ENCODE data around the gene ICA1L. TPM values are rescaled to one million over a fixed set of nuclear protein-coding genes. Genes with fewer than 3 reads are reported as not detected.

Gene ICA1L
- total and polyA plus RNA-seq, 7 donors: 0.65 to 5.5 (median 5.0) TPM

DNA sequence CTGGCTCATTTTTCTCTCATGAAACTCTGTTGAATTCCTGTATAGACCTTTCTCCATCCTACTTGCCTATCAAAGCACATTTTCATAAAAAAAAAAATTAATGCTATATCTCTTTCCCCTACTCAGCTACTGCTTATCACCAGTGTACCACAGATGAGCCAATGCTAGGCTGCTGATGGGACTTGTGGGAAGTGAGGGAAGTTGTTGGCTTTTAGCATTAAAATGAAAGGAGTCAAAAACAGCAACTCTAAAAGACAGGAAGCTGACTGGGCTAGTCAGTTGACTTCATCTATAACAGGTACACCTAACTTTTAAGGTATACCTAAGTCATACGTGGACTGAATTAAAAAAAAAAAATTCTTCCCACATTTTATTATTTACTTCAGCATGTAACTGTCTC lies 134.7 kb downstream of the ICA1L start:
- Histone ChIP-seq H3K27ac (no peak overlapping the region), H3K4me1 (no peaks in the 10 kb centered on the region), H3K27me3 (ENCODE audit: insufficient read depth in 3 of 3, low read length in 2 of 3) (no peaks in the 10 kb centered on the region), H3K36me3 (ENCODE audit: insufficient read depth in 1 of 2, low read depth in 1 of 2) (no peaks in the 10 kb centered on the region), H3K9me3 (peaks cover 9% of the 10 kb centered on the region), H3K4me3 (no peak overlapping the region)
- TF ChIP-seq, protein P1, sequence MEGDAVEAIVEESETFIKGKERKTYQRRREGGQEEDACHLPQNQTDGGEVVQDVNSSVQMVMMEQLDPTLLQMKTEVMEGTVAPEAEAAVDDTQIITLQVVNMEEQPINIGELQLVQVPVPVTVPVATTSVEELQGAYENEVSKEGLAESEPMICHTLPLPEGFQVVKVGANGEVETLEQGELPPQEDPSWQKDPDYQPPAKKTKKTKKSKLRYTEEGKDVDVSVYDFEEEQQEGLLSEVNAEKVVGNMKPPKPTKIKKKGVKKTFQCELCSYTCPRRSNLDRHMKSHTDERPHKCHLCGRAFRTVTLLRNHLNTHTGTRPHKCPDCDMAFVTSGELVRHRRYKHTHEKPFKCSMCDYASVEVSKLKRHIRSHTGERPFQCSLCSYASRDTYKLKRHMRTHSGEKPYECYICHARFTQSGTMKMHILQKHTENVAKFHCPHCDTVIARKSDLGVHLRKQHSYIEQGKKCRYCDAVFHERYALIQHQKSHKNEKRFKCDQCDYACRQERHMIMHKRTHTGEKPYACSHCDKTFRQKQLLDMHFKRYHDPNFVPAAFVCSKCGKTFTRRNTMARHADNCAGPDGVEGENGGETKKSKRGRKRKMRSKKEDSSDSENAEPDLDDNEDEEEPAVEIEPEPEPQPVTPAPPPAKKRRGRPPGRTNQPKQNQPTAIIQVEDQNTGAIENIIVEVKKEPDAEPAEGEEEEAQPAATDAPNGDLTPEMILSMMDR (IDR thresholded peaks at IDR 0.05): no peak
- DNase-seq: no peak
- 100% methylated on average over 1 of the region's 1 CpG for WGBS, 3 donors
- intact Hi-C loops (cut with DNase I): loop anchor here in 1 of 2 donors (10.0 kb wide), 1 partner anchor 152 kb away; no protein-coding TSS in a partner anchor
- ATAC-seq: no peak

DNA sequence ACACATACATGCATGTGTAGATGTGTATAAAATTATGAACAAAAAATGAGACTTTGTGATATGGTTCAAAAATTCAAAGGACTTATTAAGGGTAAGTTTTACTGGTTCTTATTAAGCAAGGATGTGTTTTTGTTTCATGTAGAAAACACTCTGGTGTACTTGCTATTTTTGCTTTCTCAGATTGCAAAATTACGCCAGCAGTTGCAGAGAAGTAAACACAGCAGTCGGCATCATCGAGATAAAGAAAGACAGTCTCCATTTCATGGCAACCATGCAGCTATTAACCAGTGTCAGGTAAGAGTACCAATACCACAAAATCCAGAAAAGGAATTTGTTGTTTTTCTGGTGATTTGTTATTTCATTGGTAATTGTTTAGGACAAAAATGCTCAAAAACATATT lies 145.5 kb downstream of the ICA1L start:
- Histone ChIP-seq H3K9me3 (no peaks in the 10 kb centered on the region), H3K36me3 (ENCODE audit: insufficient read depth in 1 of 2, low read depth in 1 of 2) (peaks cover 0 to 7% of the 10 kb centered on the region in 2 donors), H3K27ac (no peak overlapping the region), H3K27me3 (ENCODE audit: insufficient read depth in 3 of 3, low read length in 2 of 3) (no peaks in the 10 kb centered on the region), H3K4me3 (peak overlapping the region; percentile 10), H3K4me1 (no peaks in the 10 kb centered on the region)
- ATAC-seq (peak in 1 of 4 donors; percentile 73), DNase-seq (no peak)
- TF ChIP-seq, protein P1 (IDR thresholded peaks at IDR 0.05): no peak
- intact Hi-C loops (cut with DNase I): no loop called here
- WGBS, 3 donors: 60 to 71% (median 66%) methylated on average over 3 of the region's 3 CpGs

DNA sequence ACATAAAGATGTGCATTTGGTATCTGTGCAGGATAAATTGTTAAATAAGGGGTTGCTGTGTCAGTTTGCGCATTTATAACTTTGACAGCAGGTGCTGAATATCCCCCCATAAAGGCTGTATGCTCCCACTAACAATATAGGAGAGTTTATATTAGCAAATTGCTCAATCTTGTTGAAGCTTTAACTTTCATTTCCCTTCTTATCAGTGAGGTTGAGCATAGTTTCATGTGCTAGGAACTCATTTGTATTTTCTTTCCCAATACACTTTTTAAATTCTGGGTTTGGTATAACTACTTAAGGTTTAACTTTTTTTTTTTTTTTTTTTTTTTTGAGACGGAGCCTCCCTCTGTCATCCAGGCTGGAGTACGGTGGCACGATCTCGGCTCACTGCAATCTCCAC lies 147.8 kb downstream of the ICA1L start:
- TF ChIP-seq, protein P1 (IDR thresholded peaks at IDR 0.05): no peak
- no peaks in the 10 kb centered on the region for H3K4me1 ChIP-seq
- H3K4me3 ChIP-seq: no peak overlapping the region
- WGBS, 3 donors: 94 to 99% (median 99%) methylated on average over 4 to 5 of the region's 5 CpGs
- no peak for DNase-seq
- H3K27ac ChIP-seq: no peak overlapping the region
- intact Hi-C loops (cut with DNase I): no loop called here
- H3K27me3 ChIP-seq (ENCODE audit: insufficient read depth in 3 of 3, low read length in 2 of 3): no peaks in the 10 kb centered on the region
- H3K9me3 ChIP-seq: no peaks in the 10 kb centered on the region
- ATAC-seq: no peak
- H3K36me3 ChIP-seq (ENCODE audit: insufficient read depth in 1 of 2, low read depth in 1 of 2): peaks cover 0 to 7% of the 10 kb centered on the region in 2 donors

Other genes with a start within 250 kb of the ICA1L start
- 1 to 10 TPM in 2 of 4 donors, under 1 TPM in 2; 0.75 to 2.4 (median 0.90) TPM for gene FAM117B, start 236.8 kb downstream of the ICA1L start, total RNA-seq
- gene FAM117B, start 236.8 kb downstream of the ICA1L start, polyA plus RNA-seq: under 1 TPM; 0.31 to 0.67 (median 0.39) TPM
- gene WDR12, start 39.9 kb upstream of the ICA1L start, total RNA-seq: 10 to 100 TPM; 39.3 to 69.8 (median 51.3) TPM
- 10 to 100 TPM; 21.9 to 28.7 (median 23.1) TPM for gene WDR12, start 39.9 kb upstream of the ICA1L start, polyA plus RNA-seq
- gene CARF, start 40.5 kb upstream of the ICA1L start, total RNA-seq: 1 to 10 TPM; 4.5 to 7.7 (median 5.1) TPM
- gene CARF, start 40.5 kb upstream of the ICA1L start, polyA plus RNA-seq: 1 to 10 TPM in 1 of 3 donors, under 1 TPM in 2; 0.76 to 2.8 (median 0.81) TPM
- gene NBEAL1, start 143.1 kb upstream of the ICA1L start, total RNA-seq: 10 to 100 TPM in 2 of 4 donors, 1 to 10 TPM in 2; 8.7 to 14.7 (median 9.7) TPM
- 1 to 10 TPM; 2.3 to 3.4 (median 3.0) TPM for gene NBEAL1, start 143.1 kb upstream of the ICA1L start, polyA plus RNA-seq

Measured in psoas muscle (tissue), 8 donors.